ENCODE data around the gene IDI1. TPM values are rescaled to one million over a fixed set of nuclear protein-coding genes. Genes with fewer than 3 reads are reported as not detected.
A peak's percentile ranks its signal among the peaks of the same experiment; 100 is the strongest.

Gene IDI1
- total and polyA plus RNA-seq, 2 experiments from 2014 or later = 39.1 to 182 TPM

DNA sequence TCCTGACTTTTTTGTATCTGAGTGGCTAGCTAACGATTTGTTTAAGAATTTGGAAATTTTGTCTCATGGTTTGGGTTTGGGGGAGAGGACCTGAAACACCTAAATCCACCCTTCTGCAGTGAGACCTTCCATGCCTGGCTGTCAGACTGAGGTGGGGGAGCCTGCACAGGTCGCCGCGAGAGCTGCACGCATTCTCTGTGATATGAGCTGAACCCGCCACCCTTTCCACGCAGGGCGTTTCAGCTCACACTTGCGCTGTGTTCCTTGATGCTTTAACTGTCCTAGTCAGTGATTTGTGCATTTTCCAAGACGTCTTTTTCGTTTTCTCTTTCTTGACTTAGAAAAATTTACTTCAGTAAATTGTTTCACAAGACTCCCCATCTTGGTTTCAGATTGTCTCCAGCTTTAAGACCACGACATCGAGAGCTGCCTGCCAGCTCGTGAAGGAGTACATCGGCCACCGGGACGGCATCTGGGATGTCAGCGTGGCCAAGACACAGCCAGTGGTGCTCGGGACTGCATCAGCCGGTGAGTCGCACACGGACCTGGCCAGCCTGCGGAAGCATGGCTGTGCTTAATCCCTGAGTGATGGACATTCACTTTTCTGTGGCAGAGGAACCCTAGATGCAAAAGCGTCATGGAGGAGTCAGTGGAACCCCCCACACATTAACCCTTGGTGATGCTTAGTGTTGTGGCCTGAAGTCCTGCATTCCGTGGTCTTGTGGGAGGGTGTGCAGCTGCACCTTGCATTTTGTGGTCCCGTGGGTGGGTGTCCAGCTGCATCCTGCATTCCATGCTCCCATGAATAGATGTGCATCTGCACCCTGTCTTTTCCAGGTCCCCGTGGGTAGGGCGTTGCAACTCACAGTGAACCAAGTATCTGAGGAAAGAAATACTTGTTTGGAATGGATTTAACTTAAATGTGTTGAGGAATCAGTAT lies 35.4 kb upstream of the IDI1 start:
- TF ChIP-seq, protein P1, sequence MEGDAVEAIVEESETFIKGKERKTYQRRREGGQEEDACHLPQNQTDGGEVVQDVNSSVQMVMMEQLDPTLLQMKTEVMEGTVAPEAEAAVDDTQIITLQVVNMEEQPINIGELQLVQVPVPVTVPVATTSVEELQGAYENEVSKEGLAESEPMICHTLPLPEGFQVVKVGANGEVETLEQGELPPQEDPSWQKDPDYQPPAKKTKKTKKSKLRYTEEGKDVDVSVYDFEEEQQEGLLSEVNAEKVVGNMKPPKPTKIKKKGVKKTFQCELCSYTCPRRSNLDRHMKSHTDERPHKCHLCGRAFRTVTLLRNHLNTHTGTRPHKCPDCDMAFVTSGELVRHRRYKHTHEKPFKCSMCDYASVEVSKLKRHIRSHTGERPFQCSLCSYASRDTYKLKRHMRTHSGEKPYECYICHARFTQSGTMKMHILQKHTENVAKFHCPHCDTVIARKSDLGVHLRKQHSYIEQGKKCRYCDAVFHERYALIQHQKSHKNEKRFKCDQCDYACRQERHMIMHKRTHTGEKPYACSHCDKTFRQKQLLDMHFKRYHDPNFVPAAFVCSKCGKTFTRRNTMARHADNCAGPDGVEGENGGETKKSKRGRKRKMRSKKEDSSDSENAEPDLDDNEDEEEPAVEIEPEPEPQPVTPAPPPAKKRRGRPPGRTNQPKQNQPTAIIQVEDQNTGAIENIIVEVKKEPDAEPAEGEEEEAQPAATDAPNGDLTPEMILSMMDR (IDR thresholded peaks at IDR 0.05; ENCODE audit: low read depth, low read length) = no peak
- no peaks in the 10 kb centered on the region for H3K4me1 ChIP-seq (ENCODE audit: low read depth)

DNA sequence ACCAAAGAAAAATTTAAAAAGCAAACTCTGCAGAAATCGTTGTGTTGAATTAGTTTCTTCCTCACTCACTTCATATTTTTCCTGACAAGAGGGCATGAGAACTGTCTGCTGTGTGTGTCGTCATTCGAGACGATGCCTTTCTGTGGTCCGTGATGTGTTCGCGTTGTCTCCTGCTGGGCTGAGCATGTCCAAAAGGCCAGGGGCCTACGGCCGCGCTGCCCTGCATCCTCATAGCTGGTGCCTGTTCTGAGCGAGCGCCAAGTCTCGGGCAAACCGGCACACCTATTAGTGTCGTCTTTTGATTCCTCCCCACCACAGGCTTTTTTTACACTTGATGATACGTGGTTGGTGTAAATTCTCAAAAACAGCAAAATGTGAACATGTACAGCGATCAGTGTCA lies 34.7 kb upstream of the IDI1 start:
- no peak for DNase-seq (ENCODE audit: low read depth in 1 of 2, low spot score in 1 of 2)
- Histone ChIP-seq H3K4me1 (ENCODE audit: low read depth) (no peaks in the 10 kb centered on the region), H3K36me3 (peaks cover 44% of the 10 kb centered on the region), H3K9me3 (ENCODE audit: low read depth) (no peaks in the 10 kb centered on the region), H3K27ac (no peak overlapping the region), H3K27me3 (no peaks in the 10 kb centered on the region), H3K4me3 (no peak overlapping the region)
- TF ChIP-seq, protein P1 (IDR thresholded peaks at IDR 0.05; ENCODE audit: low read depth, low read length) = no peak

More for the DNA sequence above, 35.4 kb upstream of the IDI1 start:
- H3K27ac ChIP-seq = no peak overlapping the region
- H3K9me3 ChIP-seq (ENCODE audit: low read depth) = no peaks in the 10 kb centered on the region
- H3K27me3 ChIP-seq = no peaks in the 10 kb centered on the region
- DNase-seq (ENCODE audit: low read depth in 1 of 2, low spot score in 1 of 2) = no peak
- no peak overlapping the region for H3K4me3 ChIP-seq
- H3K36me3 ChIP-seq = peaks cover 41% of the 10 kb centered on the region

DNA sequence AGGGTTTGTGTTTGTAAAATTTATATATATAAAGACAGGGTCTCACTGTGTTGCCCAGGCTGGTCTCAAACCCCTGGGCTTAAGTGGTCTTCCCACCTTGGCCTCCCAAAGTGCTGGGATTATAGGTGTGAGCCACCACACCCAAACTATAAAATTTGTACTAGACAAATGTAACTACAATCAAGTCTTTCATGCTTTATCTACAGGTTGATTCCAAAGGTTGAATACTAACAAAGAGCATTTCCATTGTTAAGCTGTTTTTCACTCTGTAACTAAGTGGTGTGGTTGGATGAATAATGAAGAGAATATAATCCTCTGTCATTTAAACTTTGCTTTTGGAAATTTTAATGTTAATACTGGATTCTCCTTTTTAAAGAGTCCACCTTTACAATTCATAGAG lies 29.7 kb upstream of the IDI1 start:
- Histone ChIP-seq H3K4me3 (no peak overlapping the region), H3K36me3 (peaks cover 38% of the 10 kb centered on the region), H3K9me3 (ENCODE audit: low read depth) (no peaks in the 10 kb centered on the region), H3K27me3 (no peaks in the 10 kb centered on the region), H3K27ac (no peak overlapping the region), H3K4me1 (ENCODE audit: low read depth) (no peaks in the 10 kb centered on the region)
- TF ChIP-seq, protein P1 (IDR thresholded peaks at IDR 0.05; ENCODE audit: low read depth, low read length) = no peak
- no peak for DNase-seq (ENCODE audit: low read depth in 1 of 2, low spot score in 1 of 2)

DNA sequence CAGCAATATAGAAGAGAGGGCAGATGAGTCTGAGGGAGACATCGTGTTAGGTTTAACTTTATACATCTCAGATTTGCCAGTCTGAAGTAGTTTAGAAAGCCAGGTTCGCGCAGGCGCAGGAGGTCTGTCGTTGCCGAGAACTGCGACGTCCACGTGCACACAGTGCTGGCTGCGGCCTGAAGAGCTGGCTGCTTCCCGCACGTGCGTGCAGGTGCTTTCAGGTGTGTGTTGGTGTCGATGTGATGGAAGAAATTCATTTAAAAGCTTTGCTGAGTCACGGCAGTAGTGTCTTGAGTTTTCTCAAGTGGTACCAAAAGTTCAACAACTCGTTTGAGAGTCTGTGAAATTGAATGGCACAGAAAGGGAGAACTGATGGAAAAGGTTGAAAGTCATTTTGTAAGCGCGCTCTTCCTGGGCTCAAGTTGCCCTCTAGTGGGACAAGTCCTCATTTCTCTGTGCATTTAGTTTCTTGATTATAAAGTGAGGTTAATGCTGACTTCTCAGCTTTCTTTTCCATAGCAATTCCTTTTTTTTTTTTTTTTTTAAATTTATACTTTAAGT lies 25.9 kb upstream of the IDI1 start:
- no peaks in the 10 kb centered on the region for H3K4me1 ChIP-seq (ENCODE audit: low read depth)
- DNase-seq (ENCODE audit: low read depth in 1 of 2, low spot score in 1 of 2) = peak in 1 of 2 donors; percentile 44
- TF ChIP-seq, protein P1 (IDR thresholded peaks at IDR 0.05; ENCODE audit: low read depth, low read length) = peak; percentile 33
- H3K27me3 ChIP-seq = no peaks in the 10 kb centered on the region
- H3K4me3 ChIP-seq = no peak overlapping the region
- H3K9me3 ChIP-seq (ENCODE audit: low read depth) = no peaks in the 10 kb centered on the region
- H3K27ac ChIP-seq = no peak overlapping the region
- peaks cover 24% of the 10 kb centered on the region for H3K36me3 ChIP-seq

DNA sequence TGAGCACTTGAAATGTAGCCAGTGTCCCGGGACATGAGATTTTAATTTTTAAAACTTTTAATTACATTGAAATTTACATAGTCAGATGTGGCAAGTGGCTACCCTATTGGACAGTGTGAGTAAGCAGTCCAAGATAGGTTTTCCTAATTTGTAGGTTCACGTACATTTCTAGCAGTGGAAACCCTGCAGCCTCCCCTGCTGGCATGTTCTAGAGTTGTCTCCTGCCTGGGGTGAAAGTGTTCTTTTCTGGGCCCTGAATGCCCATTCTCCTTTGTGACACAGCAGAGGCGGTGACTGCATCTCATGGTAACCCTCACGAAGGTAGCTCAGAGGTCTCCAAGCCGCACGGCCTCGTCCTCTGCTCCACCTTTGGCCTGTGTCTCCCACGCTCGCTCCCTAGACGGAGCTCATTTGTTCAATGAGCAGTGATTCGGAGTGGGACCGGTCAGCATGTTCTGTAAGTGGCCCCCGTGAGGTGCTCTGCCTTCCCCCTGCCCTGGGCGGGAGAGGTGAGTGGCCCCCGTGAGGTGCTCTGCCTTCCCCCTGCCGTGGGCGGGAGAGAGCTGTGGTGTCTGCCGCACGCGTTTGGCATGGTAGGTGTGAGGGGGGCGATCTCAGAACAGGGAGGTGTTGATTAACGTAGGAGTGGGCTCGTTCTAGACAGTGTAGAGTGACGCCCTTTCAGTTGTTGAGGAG lies 25.3 kb upstream of the IDI1 start:
- no peak for DNase-seq (ENCODE audit: low read depth in 1 of 2, low spot score in 1 of 2)
- TF ChIP-seq, protein P1 (IDR thresholded peaks at IDR 0.05; ENCODE audit: low read depth, low read length) = peak; percentile 19
- Histone ChIP-seq H3K4me3 (no peak overlapping the region), H3K9me3 (ENCODE audit: low read depth) (no peaks in the 10 kb centered on the region), H3K36me3 (peaks cover 20% of the 10 kb centered on the region), H3K4me1 (ENCODE audit: low read depth) (no peaks in the 10 kb centered on the region), H3K27ac (no peak overlapping the region), H3K27me3 (no peaks in the 10 kb centered on the region)

All from cardiac muscle cell (in vitro differentiated cells and primary cell).